ENCODE measurements around the gene ATOSB.
A peak's percentile ranks its signal among the peaks of the same experiment; 100 is the strongest.

The ATOSB gene

DNA sequence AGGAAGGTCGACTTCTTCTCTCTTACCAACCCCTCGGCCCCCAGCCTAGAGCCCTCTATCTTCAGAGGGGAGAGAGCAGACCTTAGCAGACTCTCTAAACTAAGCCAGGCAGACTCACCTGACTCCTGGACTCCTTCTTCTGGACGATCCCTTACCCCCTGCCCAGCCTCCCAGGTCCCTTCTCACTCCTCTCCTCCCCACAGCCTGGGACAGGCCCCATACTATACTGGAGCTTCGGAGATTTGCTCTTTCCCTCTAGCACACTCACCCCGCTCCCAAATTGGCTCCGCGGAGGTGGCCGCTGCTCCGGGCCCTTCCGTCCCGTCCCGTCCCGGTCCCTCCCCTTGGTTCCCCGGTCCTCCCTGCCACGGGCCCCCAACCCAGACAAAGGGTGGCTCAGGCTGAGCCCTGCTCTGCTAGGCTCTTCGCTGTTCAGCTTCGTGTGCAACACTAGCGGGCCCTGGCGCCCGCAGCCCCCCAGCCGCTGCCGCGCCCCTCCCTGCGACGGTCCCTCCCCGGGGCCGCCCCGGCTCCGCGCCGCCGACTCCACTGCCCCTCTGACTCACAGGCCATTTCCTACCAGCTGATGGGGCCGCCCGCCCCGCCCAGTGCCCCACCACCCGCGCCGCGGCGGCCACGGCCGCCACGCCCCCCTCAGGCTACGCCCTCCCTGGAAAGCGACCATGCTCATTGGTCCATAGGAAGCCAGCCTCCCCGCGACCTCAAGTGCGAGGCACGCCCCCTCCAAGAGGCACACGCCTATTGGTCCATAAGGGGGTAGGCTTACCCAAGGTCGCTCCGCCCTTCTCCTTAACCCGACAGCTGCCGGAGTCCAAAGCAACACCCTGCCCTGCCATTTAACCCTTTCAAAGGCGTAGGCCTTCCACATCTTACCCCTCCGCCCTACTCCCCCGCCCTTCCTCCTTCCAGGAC is 4.4 kb downstream of the ATOSB start:
- peaks cover 8% of the 10 kb centered on the region; the same call in 1 of the 2 replicates for H3K79me2 ChIP-seq (ENCODE audit: insufficient read depth, low read length)
- peak overlapping the region; percentile 75 for H2AFZ ChIP-seq (ENCODE audit: low read length)
- no peaks in the 10 kb centered on the region for H3K9me3 ChIP-seq (ENCODE audit: insufficient read depth, low read depth, low read length)
- peaks cover 4% of the 10 kb centered on the region for H4K20me1 ChIP-seq (ENCODE audit: insufficient read depth, low read length, poor library complexity, severe bottlenecking)
- H3K4me1 ChIP-seq (ENCODE audit: insufficient read depth, low read length, poor library complexity, severe bottlenecking) = peaks cover 40% of the 10 kb centered on the region
- H3K9me2 ChIP-seq (replicated peaks; ENCODE audit: low read depth, low read length) = no peaks in the 10 kb centered on the region
- no peaks in the 10 kb centered on the region for H3K27me3 ChIP-seq (ENCODE audit: insufficient read depth, low read length, poor library complexity, severe bottlenecking)
- H3K4me2 ChIP-seq (ENCODE audit: low read depth, low read length, poor library complexity, severe bottlenecking) = peak overlapping the region; percentile 97
- TF ChIP-seq CTCF (conservative IDR thresholded peaks at IDR 0.05; ENCODE audit: low read length) = no peak
- no peak for TF ChIP-seq EZH2phosphoT487 (IDR thresholded peaks at IDR 0.05; ENCODE audit: borderline replicate concordance)
- 0 out of 2 replicates have a peak, but pooled peaks cover 3% of the 10 kb centered on the region for H3F3A ChIP-seq (ENCODE audit: low read depth)
- peak overlapping the region; percentile 90 for H3K4me3 ChIP-seq (ENCODE audit: low read length, poor library complexity, severe bottlenecking)
- peaks cover 7% of the 10 kb centered on the region; the same call in 1 of the 2 replicates for H3K36me3 ChIP-seq (ENCODE audit: insufficient read depth, low read length)
- peak overlapping the region; percentile 71 for H3K9ac ChIP-seq (ENCODE audit: low read depth, low read length, poor library complexity, severe bottlenecking)

- no peaks in the 10 kb centered on the region for H3K9me3 ChIP-seq (ENCODE audit: insufficient read depth, low read depth, low read length)
- H3K9ac ChIP-seq (ENCODE audit: low read depth, low read length, poor library complexity, severe bottlenecking) = peak overlapping the region; percentile 71
- peaks cover 40% of the 10 kb centered on the region for H3K4me1 ChIP-seq (ENCODE audit: insufficient read depth, low read length, poor library complexity, severe bottlenecking)
- TF ChIP-seq EZH2phosphoT487 (IDR thresholded peaks at IDR 0.05; ENCODE audit: borderline replicate concordance) (no peak), CTCF (conservative IDR thresholded peaks at IDR 0.05; ENCODE audit: low read length) (no peak)
- H3K4me3 ChIP-seq (ENCODE audit: low read length, poor library complexity, severe bottlenecking) = peak overlapping the region; percentile 90
- peaks cover 8% of the 10 kb centered on the region; the same call in 1 of the 2 replicates for H3K79me2 ChIP-seq (ENCODE audit: insufficient read depth, low read length)
- peak overlapping the region; percentile 97 for H3K4me2 ChIP-seq (ENCODE audit: low read depth, low read length, poor library complexity, severe bottlenecking)
- no peaks in the 10 kb centered on the region for H3K9me2 ChIP-seq (replicated peaks; ENCODE audit: low read depth, low read length)
- 0 out of 2 replicates have a peak, but pooled peaks cover 3% of the 10 kb centered on the region for H3F3A ChIP-seq (ENCODE audit: low read depth)
- H4K20me1 ChIP-seq (ENCODE audit: insufficient read depth, low read length, poor library complexity, severe bottlenecking) = peaks cover 4% of the 10 kb centered on the region
- peaks cover 12% of the 10 kb centered on the region; the same call in 1 of the 2 replicates for H3K36me3 ChIP-seq (ENCODE audit: insufficient read depth, low read length)
- H2AFZ ChIP-seq (ENCODE audit: low read length) = no peak overlapping the region
- H3K27me3 ChIP-seq (ENCODE audit: insufficient read depth, low read length, poor library complexity, severe bottlenecking) = no peaks in the 10 kb centered on the region
Observed at GRCh38 chr9:35110327-35110761, 5.3 kb downstream of the ATOSB start.

- Histone ChIP-seq H3K4me3 (ENCODE audit: low read length, poor library complexity, severe bottlenecking) (no peak overlapping the region), H3K9ac (ENCODE audit: low read depth, low read length, poor library complexity, severe bottlenecking) (no peak overlapping the region), H3K4me2 (ENCODE audit: low read depth, low read length, poor library complexity, severe bottlenecking) (no peak overlapping the region), H4K20me1 (ENCODE audit: insufficient read depth, low read length, poor library complexity, severe bottlenecking) (peaks cover 4% of the 10 kb centered on the region), H3K36me3 (ENCODE audit: insufficient read depth, low read length) (peaks cover 12% of the 10 kb centered on the region; the same call in 1 of the 2 replicates), H2AFZ (ENCODE audit: low read length) (no peak overlapping the region), H3K9me2 (replicated peaks; ENCODE audit: low read depth, low read length) (no peaks in the 10 kb centered on the region), H3K79me2 (ENCODE audit: insufficient read depth, low read length) (peaks cover 4% of the 10 kb centered on the region; the same call in 1 of the 2 replicates), H3K27me3 (ENCODE audit: insufficient read depth, low read length, poor library complexity, severe bottlenecking) (no peaks in the 10 kb centered on the region), H3K4me1 (ENCODE audit: insufficient read depth, low read length, poor library complexity, severe bottlenecking) (peaks cover 30% of the 10 kb centered on the region), H3K9me3 (ENCODE audit: insufficient read depth, low read depth, low read length) (no peaks in the 10 kb centered on the region), H3F3A (ENCODE audit: low read depth) (0 out of 2 replicates have a peak, but pooled peaks cover 3% of the 10 kb centered on the region)
- TF ChIP-seq CTCF (conservative IDR thresholded peaks at IDR 0.05; ENCODE audit: low read length) = no peak
- no peak for TF ChIP-seq EZH2phosphoT487 (IDR thresholded peaks at IDR 0.05; ENCODE audit: borderline replicate concordance)
Observed at GRCh38 chr9:35108946-35109575, 6.6 kb downstream of the ATOSB start.

All from Loucy (cell line).